ENCODE data around the gene ARL15.

The ARL15 gene

GRCh38 chr5:54093861-54094260 lies 216.5 kb downstream of the ARL15 start:
- no peak for DNase-seq (ENCODE audit: low read depth)
- TF ChIP-seq, protein P1, sequence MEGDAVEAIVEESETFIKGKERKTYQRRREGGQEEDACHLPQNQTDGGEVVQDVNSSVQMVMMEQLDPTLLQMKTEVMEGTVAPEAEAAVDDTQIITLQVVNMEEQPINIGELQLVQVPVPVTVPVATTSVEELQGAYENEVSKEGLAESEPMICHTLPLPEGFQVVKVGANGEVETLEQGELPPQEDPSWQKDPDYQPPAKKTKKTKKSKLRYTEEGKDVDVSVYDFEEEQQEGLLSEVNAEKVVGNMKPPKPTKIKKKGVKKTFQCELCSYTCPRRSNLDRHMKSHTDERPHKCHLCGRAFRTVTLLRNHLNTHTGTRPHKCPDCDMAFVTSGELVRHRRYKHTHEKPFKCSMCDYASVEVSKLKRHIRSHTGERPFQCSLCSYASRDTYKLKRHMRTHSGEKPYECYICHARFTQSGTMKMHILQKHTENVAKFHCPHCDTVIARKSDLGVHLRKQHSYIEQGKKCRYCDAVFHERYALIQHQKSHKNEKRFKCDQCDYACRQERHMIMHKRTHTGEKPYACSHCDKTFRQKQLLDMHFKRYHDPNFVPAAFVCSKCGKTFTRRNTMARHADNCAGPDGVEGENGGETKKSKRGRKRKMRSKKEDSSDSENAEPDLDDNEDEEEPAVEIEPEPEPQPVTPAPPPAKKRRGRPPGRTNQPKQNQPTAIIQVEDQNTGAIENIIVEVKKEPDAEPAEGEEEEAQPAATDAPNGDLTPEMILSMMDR (IDR thresholded peaks at IDR 0.05; ENCODE audit: insufficient read depth, low read depth, low read length, missing control alignments): no peak
- H3K4me3 ChIP-seq (ENCODE audit: low read length): no peak overlapping the region

- TF ChIP-seq, protein P1 (IDR thresholded peaks at IDR 0.05; ENCODE audit: insufficient read depth, low read depth, low read length, missing control alignments): no peak
- peak; percentile 78 for DNase-seq (ENCODE audit: low read depth)
- no peak overlapping the region for H3K4me3 ChIP-seq (ENCODE audit: low read length)
Observed at GRCh38 chr5:54093081-54093492, 217.3 kb downstream of the ARL15 start.

GRCh38 chr5:54091307-54092130 lies 218.9 kb downstream of the ARL15 start:
- DNase-seq (ENCODE audit: low read depth): peak; percentile 83
- H3K4me3 ChIP-seq (ENCODE audit: low read length): no peak overlapping the region
- TF ChIP-seq, protein P1 (IDR thresholded peaks at IDR 0.05; ENCODE audit: insufficient read depth, low read depth, low read length, missing control alignments): no peak

- TF ChIP-seq, protein P1 (IDR thresholded peaks at IDR 0.05; ENCODE audit: insufficient read depth, low read depth, low read length, missing control alignments): peak; percentile 12
- no peak overlapping the region for H3K4me3 ChIP-seq (ENCODE audit: low read length)
- peak; percentile 53 for DNase-seq (ENCODE audit: low read depth)
Observed at GRCh38 chr5:54090495-54091120, 219.8 kb downstream of the ARL15 start.

DNA sequence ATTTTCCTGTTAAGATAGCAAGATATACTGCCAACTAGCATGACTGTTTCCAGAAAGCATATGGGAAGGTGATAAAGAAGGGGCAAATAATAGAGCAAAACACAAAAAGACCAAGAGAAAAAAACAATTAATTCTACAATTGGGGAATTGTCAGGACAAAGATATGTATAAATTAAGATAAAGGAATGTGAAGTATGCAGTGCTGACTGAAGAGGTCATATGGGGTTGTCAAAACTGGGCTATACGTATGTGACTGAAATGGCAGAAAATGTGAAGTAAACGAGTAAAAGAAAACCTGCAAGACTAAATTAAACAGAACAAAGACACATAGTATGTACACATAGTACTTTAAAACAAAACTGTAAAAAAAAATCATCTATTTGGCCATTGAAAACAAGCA lies 222.3 kb downstream of the ARL15 start:
- TF ChIP-seq, protein P1 (IDR thresholded peaks at IDR 0.05; ENCODE audit: insufficient read depth, low read depth, low read length, missing control alignments): no peak
- no peak for DNase-seq (ENCODE audit: low read depth)

GRCh38 chr5:54087436-54087835 lies 222.9 kb downstream of the ARL15 start:
- DNase-seq (ENCODE audit: low read depth): peak; percentile 22
- H3K4me3 ChIP-seq (ENCODE audit: low read length): no peak overlapping the region

More for the DNA sequence above, 222.3 kb downstream of the ARL15 start:
- H3K4me3 ChIP-seq (ENCODE audit: low read length): no peak overlapping the region

More at GRCh38 chr5:54087436-54087835, 222.9 kb downstream of the ARL15 start:
- TF ChIP-seq, protein P1 (IDR thresholded peaks at IDR 0.05; ENCODE audit: insufficient read depth, low read depth, low read length, missing control alignments): no peak
